Stimulated activated CD8-positive, alpha-beta memory T cell treated with anti-CD3 and anti-CD28 coated beads, Interleukin-2, amount 100 ng/mL, for 48 hours (primary cell): ENCODE measurements around the gene SEC23B.
"Not testable (repeated sequence)": the region's sequence is repeated elsewhere in the genome, so short reads cannot be mapped to it uniquely, and the experiment has no call there.

Source experiments
- DNase-seq, 2 donors: peaks; one replicate each; pipeline ENCODE4 v3.0.0-alpha.2; 2020; ENCODE audit warnings: low read depth in 2 of 2

Gene SEC23B

DNA sequence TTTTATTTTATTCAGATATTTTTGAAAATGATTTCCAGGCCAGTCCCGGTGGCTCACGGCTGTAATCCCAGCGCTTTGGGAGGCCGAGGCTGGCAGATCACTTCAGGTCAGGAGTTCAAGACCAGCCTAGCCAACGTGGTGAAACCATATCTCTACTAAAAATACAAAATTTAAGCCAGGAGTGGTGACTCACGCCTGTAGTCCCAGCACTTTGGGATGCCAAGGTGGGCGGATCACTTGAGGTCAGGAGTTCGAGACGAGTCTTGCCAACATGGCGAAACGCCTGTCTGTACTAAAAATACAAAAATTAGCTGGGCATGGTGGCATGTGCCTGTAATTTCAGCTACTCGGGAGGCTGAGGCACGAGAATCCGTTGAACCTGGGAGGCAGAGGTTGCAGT is 19.0 kb downstream of the SEC23B start:
- not testable (repeated sequence) for DNase-seq

DNA sequence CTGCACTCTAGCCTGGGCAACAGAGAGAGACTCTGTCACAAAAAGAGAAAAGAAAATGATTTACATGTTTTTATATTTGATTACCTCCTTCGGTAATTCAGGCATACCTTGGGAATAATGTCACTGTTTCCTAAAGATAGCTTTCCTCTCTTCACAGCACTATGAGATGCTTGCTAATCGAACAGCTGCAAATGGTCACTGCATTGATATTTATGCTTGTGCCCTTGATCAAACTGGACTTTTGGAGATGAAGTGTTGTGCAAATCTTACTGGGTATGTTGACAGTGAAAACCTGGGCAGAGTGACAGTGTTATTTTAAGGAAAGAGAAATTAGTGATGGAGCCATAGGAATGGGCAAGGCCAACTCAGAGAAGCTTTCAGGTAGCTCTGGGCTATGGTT is 19.6 kb downstream of the SEC23B start:
- no peak for DNase-seq

GRCh38 chr20:18527836-18528235 is 20.1 kb downstream of the SEC23B start:
- no peak for DNase-seq

DNA sequence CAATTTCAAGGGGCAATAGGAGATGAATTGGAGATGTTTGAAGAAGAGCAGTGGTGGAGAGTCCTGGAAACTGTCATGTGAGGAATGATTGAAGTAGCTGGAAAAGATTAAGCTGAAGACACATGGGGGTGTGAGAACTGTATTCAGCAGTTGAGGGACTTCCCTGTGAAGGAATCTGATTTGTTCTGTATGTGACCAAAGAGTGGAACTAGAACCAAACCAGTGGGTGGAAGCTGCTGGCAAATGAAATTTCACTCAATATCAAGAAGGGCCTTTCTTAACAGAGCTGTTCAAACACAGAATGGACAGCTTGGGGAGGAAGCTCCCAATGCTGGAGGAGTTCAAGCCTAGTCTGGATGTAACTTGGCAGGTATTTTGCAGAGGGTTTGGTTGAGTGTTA is 21.3 kb downstream of the SEC23B start:
- no peak for DNase-seq

GRCh38 chr20:18532626-18533025 is 24.9 kb downstream of the SEC23B start:
- DNase-seq: no peak

DNA sequence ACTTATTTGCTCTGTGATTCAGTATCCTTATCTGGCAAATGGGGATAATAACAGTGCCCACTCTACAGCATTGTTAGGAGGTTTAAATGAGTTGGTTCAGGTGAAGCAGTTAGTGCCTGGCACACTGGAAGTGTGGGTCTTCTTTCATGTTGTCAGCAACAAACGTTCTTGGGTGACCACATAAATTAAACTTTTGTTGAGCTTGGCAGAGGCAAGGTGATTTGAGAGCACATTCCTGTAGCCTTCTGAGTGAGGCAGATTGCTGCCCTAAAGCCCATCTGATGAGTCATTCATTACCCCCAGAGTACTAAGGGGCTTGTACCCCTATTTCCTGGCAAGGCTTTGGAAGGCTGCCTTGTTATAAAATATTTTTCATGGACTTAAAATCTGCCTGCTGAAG is 25.8 kb downstream of the SEC23B start:
- DNase-seq: no peak

- DNase-seq: no peak
These were observed 26.4 kb downstream of the SEC23B start for GRCh38 chr20:18533978-18534644.

- no peak for DNase-seq
These were observed 29.9 kb downstream of the SEC23B start for GRCh38 chr20:18537651-18538050.

DNA sequence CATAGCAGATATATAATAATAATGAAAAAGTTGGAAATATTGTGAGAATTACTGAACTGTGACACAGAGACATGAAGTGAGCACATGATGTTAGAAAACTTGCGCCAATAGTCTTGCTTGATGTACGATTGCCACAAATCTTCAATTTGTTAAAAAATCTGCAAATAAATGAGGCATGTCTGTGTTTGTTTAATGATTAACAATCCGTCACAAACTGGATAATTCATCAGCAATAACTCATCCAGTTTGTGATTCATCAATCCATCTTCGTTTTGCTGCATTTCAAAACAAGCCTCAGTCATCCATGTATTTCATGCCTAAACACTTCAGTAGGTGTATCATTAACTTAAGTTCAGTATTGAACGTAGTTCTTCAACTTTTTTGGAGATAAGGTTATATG is 34.0 kb downstream of the SEC23B start:
- no peak for DNase-seq

DNA sequence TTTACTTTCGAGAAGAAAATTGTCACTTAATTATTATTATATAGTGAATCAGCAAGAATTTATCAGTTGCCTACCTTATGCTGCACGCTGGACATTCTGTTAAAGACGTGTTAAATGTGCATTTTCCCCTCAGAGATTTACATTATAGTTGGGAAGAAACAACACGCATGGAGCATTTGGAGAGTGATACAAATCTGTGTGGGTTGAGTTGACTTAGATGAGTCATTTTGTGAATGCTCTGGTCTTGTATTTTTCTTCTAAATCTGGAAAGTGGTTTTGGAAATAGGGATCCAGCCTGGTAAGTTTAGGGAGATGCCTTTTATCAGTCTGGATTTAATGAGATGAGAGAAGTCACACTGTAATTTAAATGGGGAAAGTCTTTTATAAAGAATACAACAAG is 35.5 kb downstream of the SEC23B start:
- no peak for DNase-seq

DNA sequence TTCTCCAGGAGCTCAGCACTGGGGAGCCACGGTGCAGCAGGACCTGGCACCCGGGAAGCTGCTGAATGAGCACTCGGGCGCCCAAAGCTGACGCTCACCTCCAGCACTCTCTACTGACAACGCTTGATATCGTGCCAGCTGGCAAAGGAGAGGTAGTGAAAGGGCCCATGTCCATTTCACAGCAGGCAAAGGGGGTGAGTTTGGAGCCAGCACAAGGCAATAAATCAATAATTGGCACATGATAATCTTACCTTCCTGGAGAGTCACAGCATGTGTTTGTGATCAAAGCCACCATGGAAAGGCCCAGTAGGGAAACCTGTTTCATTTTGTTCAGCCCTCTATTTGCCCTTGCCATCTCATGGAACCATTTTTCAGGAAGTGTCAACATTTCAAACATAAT is 36.2 kb downstream of the SEC23B start:
- DNase-seq: no peak

- DNase-seq: no peak
These were observed 37.8 kb downstream of the SEC23B start for GRCh38 chr20:18545566-18545965.

- no peak for DNase-seq
These were observed 40.7 kb downstream of the SEC23B start for GRCh38 chr20:18548465-18548864.

DNA sequence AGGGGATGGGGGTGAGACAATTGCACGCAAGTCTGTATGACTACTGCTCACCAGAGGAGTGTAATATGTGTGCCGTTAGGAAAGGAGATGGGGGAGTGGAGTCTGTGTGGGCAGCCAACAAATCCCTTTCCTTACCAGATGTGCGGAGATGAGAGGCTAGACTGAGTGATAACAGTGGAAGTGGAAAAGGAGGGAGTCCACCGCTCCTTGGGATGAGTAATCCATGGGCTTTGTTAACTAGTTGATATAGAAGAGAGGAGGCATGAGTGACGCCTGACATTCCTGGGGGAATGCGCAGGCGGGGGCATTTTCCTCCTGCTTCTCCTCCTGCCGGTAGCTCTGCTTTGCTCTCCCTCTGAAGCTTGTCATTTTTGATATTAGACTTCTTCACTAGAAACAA is 46.0 kb downstream of the SEC23B start:
- DNase-seq: no peak

DNA sequence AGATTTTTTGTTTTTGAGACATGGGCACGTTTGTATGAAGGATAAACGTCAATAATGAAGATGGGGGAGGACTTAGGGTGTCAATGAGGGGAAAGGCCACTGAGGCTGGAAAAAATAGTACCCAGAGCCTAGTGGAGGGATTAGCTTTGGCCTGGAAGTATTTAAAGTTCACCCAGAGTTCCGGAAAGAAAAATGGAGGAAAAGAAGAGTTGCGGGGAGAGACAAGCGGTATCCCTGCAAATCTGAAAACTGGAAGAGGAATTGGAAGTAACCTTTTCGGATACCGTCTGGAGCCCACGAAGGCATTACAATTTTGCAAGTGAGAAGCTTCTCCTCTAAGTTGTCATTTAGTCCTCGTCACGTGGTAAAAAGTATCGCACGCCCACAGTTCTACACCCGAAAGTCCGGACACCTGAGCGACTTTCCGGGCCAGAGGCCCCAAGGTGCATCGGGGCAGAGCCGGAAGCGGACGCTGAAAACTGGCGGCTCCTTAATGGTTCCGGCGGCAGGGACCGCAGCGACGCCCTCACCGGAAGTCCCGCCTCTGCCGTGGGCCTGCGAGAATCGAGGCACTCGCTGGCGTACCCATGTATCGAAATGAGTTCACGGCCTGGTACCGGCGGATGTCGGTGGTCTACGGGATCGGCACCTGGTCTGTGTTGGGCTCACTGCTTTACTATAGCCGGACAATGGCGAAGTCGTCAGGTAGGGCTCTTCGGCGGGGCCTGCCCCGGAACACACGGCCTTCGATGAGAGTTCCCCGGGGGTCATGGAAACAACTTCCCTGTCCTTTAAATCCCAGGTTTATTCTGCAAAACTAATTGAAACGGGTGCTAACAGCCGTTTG is 59.4 kb downstream of the SEC23B start, which contains the start of gene SMIM26:
SMIM26 (plus strand) TSS at position 541 of the 847 bp plus-strand sequence; CDS start at position 588, 47 bp downstream.
- peak; percentile 89 to 93 for DNase-seq

- no peak for DNase-seq
These were observed 60.0 kb downstream of the SEC23B start for GRCh38 chr20:18567739-18568091.

GRCh38 chr20:18571009-18571408 is 63.3 kb downstream of the SEC23B start:
- no peak for DNase-seq

- no peak for DNase-seq
These were observed 63.8 kb downstream of the SEC23B start for GRCh38 chr20:18571578-18571977.

DNA sequence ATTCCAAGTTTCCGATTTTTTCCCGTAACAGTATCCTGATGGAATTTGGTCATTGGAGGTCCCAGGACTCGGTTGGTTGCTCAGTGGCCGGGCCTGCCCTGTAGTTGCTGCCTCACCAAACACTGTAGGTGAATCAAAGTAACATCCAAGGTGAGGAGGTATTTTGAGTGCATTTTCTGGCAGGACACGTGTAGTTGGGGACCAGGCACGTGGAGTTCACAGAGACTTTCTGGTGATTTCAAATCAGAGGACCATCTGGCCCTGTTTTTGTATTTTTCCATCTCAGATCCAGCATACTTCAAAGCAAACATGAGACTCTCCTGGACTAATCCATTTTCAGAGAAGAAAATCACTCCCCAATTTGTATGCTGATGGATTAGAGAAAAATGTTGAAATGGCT is 70.2 kb downstream of the SEC23B start:
- DNase-seq: no peak

DNA sequence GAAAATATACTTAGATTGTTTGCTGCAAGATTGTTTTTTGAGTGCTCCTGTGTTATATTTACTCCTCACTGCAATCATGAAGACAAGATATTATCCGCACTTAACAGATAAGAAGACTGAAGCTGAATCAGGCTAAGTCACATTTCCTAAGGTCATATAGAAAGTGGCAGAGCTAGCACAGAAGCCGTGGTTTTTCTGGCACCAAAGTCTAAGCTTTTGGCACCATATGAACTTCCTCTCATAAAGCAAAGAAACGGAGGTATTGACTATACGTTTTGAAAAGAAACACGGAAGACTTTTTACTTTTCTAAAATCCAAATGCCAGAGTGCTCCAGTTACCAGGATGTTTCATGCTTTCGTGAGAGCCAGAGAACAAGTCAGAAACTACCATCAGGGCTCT is 70.8 kb downstream of the SEC23B start:
- no peak for DNase-seq

GRCh38 chr20:18580012-18580411 is 72.3 kb downstream of the SEC23B start:
- no peak for DNase-seq

DNA sequence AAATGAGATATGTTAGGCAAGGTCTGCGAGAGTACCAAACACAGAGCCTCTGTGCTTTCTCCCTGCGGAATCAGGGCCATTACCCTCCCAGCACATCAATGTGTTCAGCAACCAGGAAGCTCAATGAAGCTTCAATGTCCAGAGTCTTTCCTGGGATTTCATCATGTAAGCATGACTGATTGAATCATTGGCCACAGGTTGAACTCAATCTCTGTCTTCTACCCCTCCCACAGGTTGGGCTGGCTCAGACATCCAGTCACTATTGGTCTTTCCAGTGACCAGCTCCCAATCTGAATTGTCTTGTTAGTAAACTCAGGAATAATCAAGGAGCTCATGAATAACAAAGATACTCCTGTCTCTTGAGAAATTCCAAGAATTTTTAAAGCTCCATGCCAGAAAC is 77.4 kb downstream of the SEC23B start:
- no peak for DNase-seq
